Effector memory CD8-positive, alpha-beta T cell (primary cell): ENCODE measurements around the gene CWC27.

ENCODE experiments used
- ATAC-seq: fragments of 150-1000 bp; cut with Tn5 transposase; replicated peaks from 2 replicates; pipeline ENCODE4 v1.10.0; 2021; ENCODE audit warnings: mild to moderate bottlenecking, moderate library complexity
- DNase-seq, 3 experiments: peaks; one replicate each; pipeline ENCODE4 v3.0.0; 2021
- H3K27ac Mint-ChIP-seq, 2 donors: one replicate each; pipeline ENCODE4 v1.8.0; 2022; ENCODE audit warnings: mild to moderate bottlenecking in 2 of 2, mixed read lengths in 2 of 2, moderate library complexity in 2 of 2
- H3K27me3 Mint-ChIP-seq, 2 donors: one replicate each; pipeline ENCODE4 v1.8.0; 2022; ENCODE audit warnings: mixed read lengths in 2 of 2
- H3K36me3 Mint-ChIP-seq: one replicate; pipeline ENCODE4 v1.8.0; 2022; ENCODE audit warnings: mild to moderate bottlenecking, moderate library complexity, mixed read lengths; ENCODE audit not compliant: insufficient read depth
- H3K4me1 Mint-ChIP-seq, 2 donors: one replicate each; pipeline ENCODE4 v1.8.0; 2022; ENCODE audit warnings: low read depth in 2 of 2, mixed read lengths in 2 of 2
- H3K4me3 Mint-ChIP-seq, 2 donors: one replicate each; pipeline ENCODE4 v1.8.0; 2022; ENCODE audit warnings: mild to moderate bottlenecking in 2 of 2, mixed read lengths in 2 of 2, moderate library complexity in 2 of 2
- H3K9me3 Mint-ChIP-seq, 2 donors: one replicate each; pipeline ENCODE4 v1.8.0; 2022; ENCODE audit warnings: mixed read lengths in 2 of 2

Gene CWC27

DNA sequence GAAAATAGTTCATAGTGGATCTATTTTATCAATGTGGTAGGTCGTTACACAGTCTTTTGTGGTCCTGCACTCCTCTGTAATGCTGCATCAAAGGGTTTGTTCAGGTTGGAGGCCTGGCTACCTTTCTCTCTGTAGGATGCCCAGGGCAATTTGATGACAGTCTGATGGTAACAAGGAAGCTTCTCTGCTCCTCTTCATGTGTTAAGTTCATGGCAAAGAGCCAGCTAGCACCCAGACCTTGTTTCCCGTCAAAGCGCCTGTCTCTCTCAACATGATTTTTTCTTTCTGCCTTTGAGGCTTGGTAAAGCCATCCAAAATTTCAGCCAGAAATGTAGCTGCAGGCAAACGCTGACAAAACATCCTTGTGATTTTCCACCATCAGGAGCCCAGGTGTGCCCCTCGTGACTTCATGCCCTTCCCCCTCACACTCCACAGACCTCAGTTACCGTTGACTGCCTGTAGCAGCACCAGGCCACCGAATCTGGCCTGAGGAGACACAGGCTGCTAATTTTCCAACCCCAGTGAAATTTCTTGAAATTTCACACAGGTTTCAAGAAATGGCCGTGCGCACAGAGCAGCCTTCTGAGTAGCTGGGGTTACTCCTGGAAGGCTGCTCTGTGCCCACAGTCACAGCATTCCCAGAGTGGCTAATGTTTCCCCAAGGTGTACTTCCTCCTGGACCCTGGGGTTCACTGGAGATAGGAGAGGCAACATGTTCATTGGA lies 292.7 kb downstream of the CWC27 start:
- H3K9me3 Mint-ChIP-seq = no peaks in the 10 kb centered on the region
- no peak overlapping the region for H3K4me3 Mint-ChIP-seq
- H3K36me3 Mint-ChIP-seq = no peaks in the 10 kb centered on the region
- H3K4me1 Mint-ChIP-seq = no peaks in the 10 kb centered on the region
- DNase-seq (no peak), ATAC-seq (no peak)
- peaks cover 16 to 20% of the 10 kb centered on the region in 2 donors for H3K27me3 Mint-ChIP-seq
- no peak overlapping the region for H3K27ac Mint-ChIP-seq

DNA sequence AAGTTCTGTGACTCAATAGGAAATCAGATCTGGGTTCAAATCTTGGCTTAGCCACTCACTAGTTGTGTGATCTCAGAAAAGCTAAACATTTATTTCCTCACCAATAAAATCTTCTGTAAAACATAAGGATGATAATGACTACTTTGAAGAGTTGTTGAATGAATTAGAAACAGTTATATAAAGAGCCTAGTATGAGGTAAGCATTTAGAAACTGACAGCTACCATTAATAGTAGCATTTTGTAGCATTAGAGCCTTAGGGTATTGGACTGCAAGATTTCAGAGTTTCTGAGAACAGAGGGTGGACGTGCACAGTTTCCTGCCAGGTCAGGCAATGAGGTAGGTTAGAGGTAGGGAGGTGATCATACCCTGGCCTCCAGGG lies 293.2 kb downstream of the CWC27 start:
- no peaks in the 10 kb centered on the region for H3K4me1 Mint-ChIP-seq
- ATAC-seq = no peak
- H3K9me3 Mint-ChIP-seq = no peaks in the 10 kb centered on the region
- H3K36me3 Mint-ChIP-seq = no peaks in the 10 kb centered on the region
- H3K4me3 Mint-ChIP-seq = no peak overlapping the region
- H3K27ac Mint-ChIP-seq = no peak overlapping the region
- peaks cover 16 to 23% of the 10 kb centered on the region in 2 donors for H3K27me3 Mint-ChIP-seq
- DNase-seq = no peak

GRCh38 chr5:65062469-65063083 lies 293.8 kb downstream of the CWC27 start:
- ATAC-seq (no peak), DNase-seq (no peak)
- Mint-ChIP-seq H3K36me3 (no peaks in the 10 kb centered on the region), H3K4me3 (no peak overlapping the region), H3K9me3 (no peaks in the 10 kb centered on the region), H3K4me1 (no peaks in the 10 kb centered on the region), H3K27ac (no peak overlapping the region), H3K27me3 (peaks cover 16 to 23% of the 10 kb centered on the region in 2 donors)

DNA sequence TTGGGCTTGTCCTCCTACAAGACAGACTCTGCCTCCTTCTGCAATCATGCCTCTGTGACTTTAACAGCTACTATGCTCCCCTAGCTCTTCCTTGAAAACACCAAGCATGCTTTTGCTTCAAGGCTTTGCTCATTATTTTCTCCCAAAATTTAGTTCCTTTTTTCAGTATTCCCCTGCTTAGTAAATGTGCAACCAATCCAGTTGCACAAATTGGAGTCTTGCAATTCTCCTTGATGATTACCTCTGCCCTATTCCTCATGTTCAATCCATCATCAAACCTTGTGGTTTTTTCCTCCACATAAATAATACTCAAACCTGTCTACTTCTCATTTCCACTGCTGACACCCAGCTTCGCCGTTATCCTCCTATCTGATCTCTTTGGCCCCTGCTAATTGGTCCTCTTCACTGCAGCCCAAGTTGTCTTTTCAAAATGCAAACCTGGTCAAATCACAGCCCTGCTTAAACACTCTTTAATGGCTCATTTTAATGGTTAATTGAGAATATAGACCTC lies 296.3 kb downstream of the CWC27 start:
- ATAC-seq (no peak), DNase-seq (no peak)
- Mint-ChIP-seq H3K9me3 (no peaks in the 10 kb centered on the region), H3K27me3 (peaks cover 16 to 23% of the 10 kb centered on the region in 2 donors), H3K36me3 (no peaks in the 10 kb centered on the region), H3K4me1 (no peaks in the 10 kb centered on the region), H3K4me3 (no peak overlapping the region), H3K27ac (no peak overlapping the region)

GRCh38 chr5:65066387-65067146 lies 297.8 kb downstream of the CWC27 start:
- Mint-ChIP-seq H3K4me3 (no peak overlapping the region), H3K27ac (no peak overlapping the region), H3K36me3 (no peaks in the 10 kb centered on the region), H3K27me3 (peaks cover 16 to 23% of the 10 kb centered on the region in 2 donors), H3K4me1 (no peaks in the 10 kb centered on the region), H3K9me3 (no peaks in the 10 kb centered on the region)
- DNase-seq = no peak
- ATAC-seq = no peak

DNA sequence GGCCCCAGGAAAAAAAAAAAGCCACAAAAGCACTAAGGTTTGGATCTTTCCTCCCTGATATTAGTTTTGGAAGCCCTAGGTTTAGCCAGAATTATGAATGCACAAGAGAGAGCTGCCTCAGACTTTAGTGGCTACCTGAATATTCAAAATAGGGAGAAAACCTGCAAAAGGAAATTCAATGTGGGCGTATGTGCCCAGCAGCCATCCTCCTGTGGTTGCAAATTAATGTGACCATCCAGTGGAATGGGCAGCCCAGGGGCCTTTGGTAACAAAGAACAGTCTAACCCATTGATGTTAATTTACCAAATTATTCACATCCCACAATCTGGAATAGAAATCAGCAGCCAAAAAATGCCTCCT lies 298.4 kb downstream of the CWC27 start:
- peaks cover 16 to 23% of the 10 kb centered on the region in 2 donors for H3K27me3 Mint-ChIP-seq
- no peaks in the 10 kb centered on the region for H3K36me3 Mint-ChIP-seq
- ATAC-seq = no peak
- no peaks in the 10 kb centered on the region for H3K4me1 Mint-ChIP-seq
- H3K4me3 Mint-ChIP-seq = no peak overlapping the region
- H3K9me3 Mint-ChIP-seq = no peaks in the 10 kb centered on the region
- no peak overlapping the region for H3K27ac Mint-ChIP-seq
- no peak for DNase-seq
